ENCODE data around the gene ELOVL6. TPM values are rescaled to one million over a fixed set of nuclear protein-coding genes. Genes with fewer than 3 reads are reported as not detected.

The ELOVL6 gene
- total RNA-seq, 3 donors from 2014 or later (not counting 1 experiment from before 2014, with no cell fraction given): 25.0 to 35.2 (median 30.9) TPM

DNA sequence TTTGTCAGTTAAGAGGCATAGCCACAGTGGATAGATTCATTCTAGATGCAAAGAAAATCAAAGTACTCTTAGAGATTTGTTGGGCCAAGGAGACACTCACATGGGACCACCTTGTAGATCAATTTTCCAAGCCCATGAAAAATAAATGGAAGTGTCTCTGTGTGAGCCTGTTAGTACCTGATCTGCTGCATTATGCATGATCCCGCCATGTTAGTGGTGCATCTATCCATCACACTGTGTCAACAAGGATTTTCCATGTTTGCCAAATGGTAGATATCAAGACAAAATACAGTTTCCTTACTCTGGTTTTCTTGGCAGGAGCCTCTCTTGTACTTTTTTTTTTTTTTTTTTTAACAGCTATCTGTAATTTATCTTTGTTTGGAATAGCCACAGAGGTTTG is 173.4 kb downstream of the ELOVL6 start:
- no peak for DNase-seq
- Mint-ChIP-seq H3K4me3 (no peak overlapping the region), H3K27ac (no peak overlapping the region), H3K27me3 (ENCODE audit: low read depth in 2 of 2) (peaks cover 5 to 11% of the 10 kb centered on the region in 2 donors), H3K36me3 (no peaks in the 10 kb centered on the region), H3K9me3 (no peaks in the 10 kb centered on the region), H3K4me1 (no peaks in the 10 kb centered on the region)
- Histone ChIP-seq H3K36me3 (ENCODE audit: control insufficient read depth, insufficient read depth, low read length) (no peaks in the 10 kb centered on the region), H3K4me1 (ENCODE audit: control insufficient read depth, insufficient read depth, low read length) (no peaks in the 10 kb centered on the region), H3K27ac (ENCODE audit: low read length) (no peak overlapping the region), H3K9me3 (ENCODE audit: control insufficient read depth, insufficient read depth, low read length) (no peaks in the 10 kb centered on the region), H3K27me3 (ENCODE audit: control insufficient read depth, insufficient read depth, low read length) (no peaks in the 10 kb centered on the region), H3K4me3 (ENCODE audit: low read length) (no peak overlapping the region)
- ATAC-seq: no peak
- TF ChIP-seq, protein P1, sequence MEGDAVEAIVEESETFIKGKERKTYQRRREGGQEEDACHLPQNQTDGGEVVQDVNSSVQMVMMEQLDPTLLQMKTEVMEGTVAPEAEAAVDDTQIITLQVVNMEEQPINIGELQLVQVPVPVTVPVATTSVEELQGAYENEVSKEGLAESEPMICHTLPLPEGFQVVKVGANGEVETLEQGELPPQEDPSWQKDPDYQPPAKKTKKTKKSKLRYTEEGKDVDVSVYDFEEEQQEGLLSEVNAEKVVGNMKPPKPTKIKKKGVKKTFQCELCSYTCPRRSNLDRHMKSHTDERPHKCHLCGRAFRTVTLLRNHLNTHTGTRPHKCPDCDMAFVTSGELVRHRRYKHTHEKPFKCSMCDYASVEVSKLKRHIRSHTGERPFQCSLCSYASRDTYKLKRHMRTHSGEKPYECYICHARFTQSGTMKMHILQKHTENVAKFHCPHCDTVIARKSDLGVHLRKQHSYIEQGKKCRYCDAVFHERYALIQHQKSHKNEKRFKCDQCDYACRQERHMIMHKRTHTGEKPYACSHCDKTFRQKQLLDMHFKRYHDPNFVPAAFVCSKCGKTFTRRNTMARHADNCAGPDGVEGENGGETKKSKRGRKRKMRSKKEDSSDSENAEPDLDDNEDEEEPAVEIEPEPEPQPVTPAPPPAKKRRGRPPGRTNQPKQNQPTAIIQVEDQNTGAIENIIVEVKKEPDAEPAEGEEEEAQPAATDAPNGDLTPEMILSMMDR (IDR thresholded peaks at IDR 0.05): no peak
- intact Hi-C loops (cut with micrococcal nuclease): no loop called here
- 95% methylated on average over 1 of the region's 1 CpG for WGBS (ENCODE audit: insufficient coverage)

GRCh38 chr4:110022457-110022856 is 176.0 kb downstream of the ELOVL6 start:
- H3K4me3 ChIP-seq (ENCODE audit: low read length): no peak overlapping the region
- WGBS (ENCODE audit: insufficient coverage): 85% methylated on average over 4 of the region's 4 CpGs
- intact Hi-C loops (cut with micrococcal nuclease): no loop called here
- no peaks in the 10 kb centered on the region for H3K9me3 ChIP-seq (ENCODE audit: control insufficient read depth, insufficient read depth, low read length)
- no peak for DNase-seq
- ATAC-seq: no peak
- H3K36me3 Mint-ChIP-seq: no peaks in the 10 kb centered on the region
- H3K27me3 ChIP-seq (ENCODE audit: control insufficient read depth, insufficient read depth, low read length): no peaks in the 10 kb centered on the region
- H3K36me3 ChIP-seq (ENCODE audit: control insufficient read depth, insufficient read depth, low read length): no peaks in the 10 kb centered on the region
- H3K4me3 Mint-ChIP-seq: no peak overlapping the region
- peaks cover 0 to 8% of the 10 kb centered on the region in 2 donors for H3K27me3 Mint-ChIP-seq (ENCODE audit: low read depth in 2 of 2)
- H3K4me1 ChIP-seq (ENCODE audit: control insufficient read depth, insufficient read depth, low read length): no peaks in the 10 kb centered on the region
- H3K27ac Mint-ChIP-seq: no peak overlapping the region
- H3K27ac ChIP-seq (ENCODE audit: low read length): no peak overlapping the region
- TF ChIP-seq, protein P1 (IDR thresholded peaks at IDR 0.05): no peak
- H3K9me3 Mint-ChIP-seq: no peaks in the 10 kb centered on the region
- H3K4me1 Mint-ChIP-seq: no peaks in the 10 kb centered on the region

DNA sequence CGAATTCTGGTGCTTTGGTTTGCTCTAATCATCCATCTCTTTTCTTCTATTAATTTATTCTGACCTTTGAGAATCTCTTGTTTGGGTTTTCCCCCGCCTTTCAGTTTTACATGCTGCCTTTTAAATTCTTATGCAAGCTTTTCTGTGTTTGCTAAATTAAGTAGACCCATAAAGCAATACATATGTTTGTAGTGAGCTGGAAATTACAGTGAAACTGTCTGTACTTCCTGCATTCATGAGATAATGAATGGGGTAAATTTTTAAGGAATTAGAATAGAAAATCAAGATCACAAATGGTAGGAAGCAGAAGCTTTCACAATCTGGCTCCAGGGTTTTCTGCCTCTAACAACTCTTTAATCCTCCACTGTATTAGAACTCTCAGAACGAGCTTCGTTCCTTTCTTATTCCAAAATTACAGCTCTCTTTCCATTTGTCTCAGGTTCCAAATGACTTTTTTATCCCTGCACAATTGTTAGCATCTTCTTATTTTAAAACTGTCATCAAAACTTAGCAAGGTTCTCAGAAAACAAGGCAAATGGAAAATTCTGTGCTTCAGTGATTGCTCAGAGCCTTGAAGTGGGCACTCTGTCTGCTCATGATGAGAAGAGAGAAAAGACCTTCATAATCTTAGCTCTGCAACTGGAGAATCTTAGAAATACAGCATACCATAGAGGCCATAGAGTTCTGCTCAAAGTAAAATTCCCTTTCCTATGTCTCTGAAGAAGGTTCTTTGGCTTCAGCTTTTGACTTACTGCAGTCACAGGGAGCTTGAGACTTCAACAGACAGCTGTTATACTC is 177.6 kb downstream of the ELOVL6 start:
- TF ChIP-seq, protein P1 (IDR thresholded peaks at IDR 0.05): no peak
- Histone ChIP-seq H3K36me3 (ENCODE audit: control insufficient read depth, insufficient read depth, low read length) (no peaks in the 10 kb centered on the region), H3K9me3 (ENCODE audit: control insufficient read depth, insufficient read depth, low read length) (no peaks in the 10 kb centered on the region), H3K4me1 (ENCODE audit: control insufficient read depth, insufficient read depth, low read length) (no peaks in the 10 kb centered on the region), H3K27ac (ENCODE audit: low read length) (no peak overlapping the region), H3K27me3 (ENCODE audit: control insufficient read depth, insufficient read depth, low read length) (no peaks in the 10 kb centered on the region), H3K4me3 (ENCODE audit: low read length) (no peak overlapping the region)
- WGBS (ENCODE audit: insufficient coverage): 94% methylated on average over 2 of the region's 4 CpGs
- no peaks in the 10 kb centered on the region for H3K36me3 Mint-ChIP-seq
- H3K27ac Mint-ChIP-seq: no peak overlapping the region
- no peaks in the 10 kb centered on the region for H3K4me1 Mint-ChIP-seq
- peaks cover 0 to 8% of the 10 kb centered on the region in 2 donors for H3K27me3 Mint-ChIP-seq (ENCODE audit: low read depth in 2 of 2)
- ATAC-seq (no peak), DNase-seq (no peak)
- no peak overlapping the region for H3K4me3 Mint-ChIP-seq
- H3K9me3 Mint-ChIP-seq: no peaks in the 10 kb centered on the region
- intact Hi-C loops (cut with micrococcal nuclease): no loop called here

DNA sequence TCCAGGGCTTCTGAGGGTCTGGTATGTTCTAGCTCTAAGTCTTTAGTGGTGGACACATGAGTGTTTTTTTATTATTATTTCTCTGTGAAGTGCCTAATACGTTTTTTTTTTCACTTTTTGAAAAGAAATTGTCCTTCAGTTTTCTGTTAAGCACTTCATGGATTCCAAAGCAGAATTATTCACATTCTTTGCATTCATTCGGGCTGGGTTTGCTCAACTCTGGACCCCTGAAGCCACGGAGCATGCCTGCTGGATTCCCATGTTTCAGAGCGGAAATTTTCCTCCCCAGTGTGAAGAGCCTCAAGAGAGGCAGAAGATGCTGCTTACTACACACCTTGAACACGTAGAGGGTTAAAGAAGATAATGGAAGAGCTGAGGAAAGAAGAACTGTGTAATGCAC is 178.3 kb downstream of the ELOVL6 start:
- Mint-ChIP-seq H3K27me3 (ENCODE audit: low read depth in 2 of 2) (peaks cover 0 to 4% of the 10 kb centered on the region in 2 donors), H3K9me3 (no peaks in the 10 kb centered on the region), H3K36me3 (no peaks in the 10 kb centered on the region), H3K4me3 (no peak overlapping the region), H3K27ac (no peak overlapping the region), H3K4me1 (no peaks in the 10 kb centered on the region)
- ATAC-seq (no peak), DNase-seq (no peak)
- intact Hi-C loops (cut with micrococcal nuclease): no loop called here
- Histone ChIP-seq H3K9me3 (ENCODE audit: control insufficient read depth, insufficient read depth, low read length) (no peaks in the 10 kb centered on the region), H3K36me3 (ENCODE audit: control insufficient read depth, insufficient read depth, low read length) (no peaks in the 10 kb centered on the region), H3K4me3 (ENCODE audit: low read length) (no peak overlapping the region), H3K4me1 (ENCODE audit: control insufficient read depth, insufficient read depth, low read length) (no peaks in the 10 kb centered on the region), H3K27ac (ENCODE audit: low read length) (no peak overlapping the region), H3K27me3 (ENCODE audit: control insufficient read depth, insufficient read depth, low read length) (no peaks in the 10 kb centered on the region)
- WGBS (ENCODE audit: insufficient coverage): 83% methylated on average over 5 of the region's 5 CpGs
- TF ChIP-seq, protein P1 (IDR thresholded peaks at IDR 0.05): no peak
